Fibroblast of lung (primary cell): ENCODE results near the gene KIAA1614. TPM values are rescaled to one million over a fixed set of nuclear protein-coding genes. Genes with fewer than 3 reads are reported as not detected.

Source experiments
- DNase-seq, 2 donors: peaks; one replicate each; pipeline versions ENCODE4 v3.0.0 to v3.0.0-alpha.2; 2010; ENCODE audit warnings: low read depth in 2 of 2
- H2AFZ ChIP-seq: 2 replicates; pipeline ENCODE4 v1.5.1; 2012; ENCODE audit warnings: low read length, control low read depth, inconsistent platforms
- H3K27ac ChIP-seq: 2 replicates; pipeline ENCODE4 v1.5.1; 2011; ENCODE audit warnings: low read length, control low read depth; ENCODE audit not compliant: insufficient read depth
- H3K27me3 ChIP-seq: 2 replicates; pipeline ENCODE4 v1.5.1; 2011; ENCODE audit warnings: mild to moderate bottlenecking, low read length; ENCODE audit not compliant: control insufficient read depth, insufficient read depth
- H3K36me3 ChIP-seq: 2 replicates; pipeline ENCODE4 v1.5.1; 2011; ENCODE audit warnings: low read length; ENCODE audit not compliant: control insufficient read depth, insufficient read depth
- H3K4me1 ChIP-seq: 2 replicates; pipeline ENCODE4 v1.5.1; 2011; ENCODE audit warnings: low read length; ENCODE audit not compliant: control insufficient read depth, insufficient read depth; ENCODE audit errors: extremely low read depth
- H3K4me2 ChIP-seq: 2 replicates; pipeline ENCODE4 v1.5.1; 2011; ENCODE audit warnings: low read length, control low read depth; ENCODE audit not compliant: insufficient read depth; ENCODE audit errors: extremely low read depth
- H3K4me3 ChIP-seq, 4 experiments: fragments of 200-600 bp in 1 of 4; sonication (generic) in 1 of 4; replicated peaks in 1 of 4; 2 replicates each; pipeline ENCODE4 v1.5.1; 2011 to 2016; ENCODE audit warnings: low read length in 4 of 4, low read depth in 3 of 4, mild to moderate bottlenecking in 3 of 4, control low read depth in 2 of 4, inconsistent platforms in 1 of 4, mixed read lengths in 1 of 4; ENCODE audit not compliant: insufficient read depth in 1 of 4; ENCODE audit errors: control extremely low read depth in 1 of 4
- H3K79me2 ChIP-seq: 2 replicates; pipeline ENCODE4 v1.5.1; 2012; ENCODE audit warnings: mild to moderate bottlenecking, low read length, inconsistent platforms; ENCODE audit not compliant: control insufficient read depth, insufficient read depth
- H3K9ac ChIP-seq: 2 replicates; pipeline ENCODE4 v1.5.1; 2011; ENCODE audit warnings: mild to moderate bottlenecking, low read length, control low read depth; ENCODE audit not compliant: insufficient read depth
- H3K9me3 ChIP-seq: 2 replicates; pipeline ENCODE4 v1.5.1; 2012; ENCODE audit warnings: low read depth, low read length; ENCODE audit not compliant: control insufficient read depth, insufficient read depth
- H4K20me1 ChIP-seq: 2 replicates; pipeline ENCODE4 v1.5.1; 2011; ENCODE audit warnings: low read length; ENCODE audit not compliant: control insufficient read depth, insufficient read depth; ENCODE audit errors: extremely low read depth
- EZH2 ChIP-seq: IDR thresholded peaks from 2 replicates; pipeline ENCODE4 v1.5.1; 2012; ENCODE audit warnings: low read length, control low read depth, mild to moderate bottlenecking; ENCODE audit errors: missing control alignments
- polyA plus RNA-seq, 2 donors: library from polyadenylated mRNA; depleted of rRNA in 1 of 2; stranded (reverse) in 1 of 2; unstranded in 1 of 2; fragments of >200 nt; gene quantifications; 2 replicates each; pipeline ENCODE4 v1.2.1, GENCODE V29; 2011 to 2012; ENCODE audit warnings: missing spikeins in 1 of 2
- total RNA-seq: library from RNA; depleted of rRNA; stranded (reverse); fragments of >200 nt; gene quantifications from 2 replicates; pipeline ENCODE4 v1.2.1, GENCODE V29; 2014
- TF ChIP-seq, protein P1 (sequence below), 2 donors: IDR thresholded peaks in 1 of 2; conservative IDR thresholded peaks in 1 of 2; 1 replicate in 1 of 2; 2 replicates in 1 of 2; pipeline ENCODE4 v1.5.1; 2011 to 2012; ENCODE audit warnings: low read length in 2 of 2, control low read depth in 1 of 2, inconsistent platforms in 1 of 2, low read depth in 1 of 2, mild to moderate bottlenecking in 1 of 2

Gene KIAA1614
- total and polyA plus RNA-seq, 2 donors (not counting 1 experiment from before 2014, with no cell fraction given) = 3.0 to 8.1 TPM

DNA sequence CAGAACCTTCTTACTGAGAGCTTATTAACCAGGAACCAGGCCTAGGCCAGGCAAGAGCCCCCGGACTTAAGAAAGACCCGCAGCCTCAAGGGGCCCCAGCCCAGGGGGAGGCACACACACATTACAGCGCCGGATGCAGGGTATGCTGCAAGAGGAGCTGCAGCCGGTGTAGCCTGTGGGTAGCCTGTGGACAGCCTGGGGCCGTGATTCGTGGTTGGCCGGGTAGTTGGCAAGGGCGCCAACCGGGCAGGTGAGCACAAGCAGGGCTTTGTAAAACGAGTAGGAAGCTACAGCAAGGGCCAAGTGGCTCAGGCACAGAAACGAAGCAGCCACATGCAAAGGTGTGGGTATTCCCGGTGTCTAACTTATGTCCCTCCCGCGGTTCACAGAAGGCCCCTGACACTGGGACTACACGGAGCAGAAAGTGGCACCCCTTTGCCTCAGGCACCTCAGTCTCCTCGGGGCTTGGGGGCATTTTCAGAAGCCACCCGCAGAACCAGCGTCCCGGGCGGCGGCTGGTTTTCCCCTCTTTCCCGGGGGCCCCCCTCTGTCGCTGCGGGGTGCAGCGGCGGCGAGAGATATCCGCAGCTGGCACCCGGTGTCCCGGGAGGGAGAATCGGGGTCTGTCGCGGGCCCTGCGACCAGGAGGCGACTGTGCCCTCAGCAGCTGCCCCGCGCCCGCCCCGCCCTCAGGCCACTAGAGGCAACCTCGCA is 40.8 kb downstream of the KIAA1614 start:
- peak overlapping the region; percentile 37 to 60 (median 40) for H3K4me3 ChIP-seq
- H2AFZ ChIP-seq = no peak overlapping the region
- no peak for DNase-seq
- peak overlapping the region; percentile 46 for H3K9ac ChIP-seq
- no peaks in the 10 kb centered on the region for H4K20me1 ChIP-seq
- no peaks in the 10 kb centered on the region for H3K27me3 ChIP-seq
- H3K79me2 ChIP-seq = no peaks in the 10 kb centered on the region
- peak overlapping the region; percentile 75 for H3K4me2 ChIP-seq
- H3K4me1 ChIP-seq = no peaks in the 10 kb centered on the region
- no peak overlapping the region for H3K27ac ChIP-seq
- peaks cover 2% of the 10 kb centered on the region for H3K36me3 ChIP-seq
- H3K9me3 ChIP-seq = no peaks in the 10 kb centered on the region
- TF ChIP-seq, protein P1, sequence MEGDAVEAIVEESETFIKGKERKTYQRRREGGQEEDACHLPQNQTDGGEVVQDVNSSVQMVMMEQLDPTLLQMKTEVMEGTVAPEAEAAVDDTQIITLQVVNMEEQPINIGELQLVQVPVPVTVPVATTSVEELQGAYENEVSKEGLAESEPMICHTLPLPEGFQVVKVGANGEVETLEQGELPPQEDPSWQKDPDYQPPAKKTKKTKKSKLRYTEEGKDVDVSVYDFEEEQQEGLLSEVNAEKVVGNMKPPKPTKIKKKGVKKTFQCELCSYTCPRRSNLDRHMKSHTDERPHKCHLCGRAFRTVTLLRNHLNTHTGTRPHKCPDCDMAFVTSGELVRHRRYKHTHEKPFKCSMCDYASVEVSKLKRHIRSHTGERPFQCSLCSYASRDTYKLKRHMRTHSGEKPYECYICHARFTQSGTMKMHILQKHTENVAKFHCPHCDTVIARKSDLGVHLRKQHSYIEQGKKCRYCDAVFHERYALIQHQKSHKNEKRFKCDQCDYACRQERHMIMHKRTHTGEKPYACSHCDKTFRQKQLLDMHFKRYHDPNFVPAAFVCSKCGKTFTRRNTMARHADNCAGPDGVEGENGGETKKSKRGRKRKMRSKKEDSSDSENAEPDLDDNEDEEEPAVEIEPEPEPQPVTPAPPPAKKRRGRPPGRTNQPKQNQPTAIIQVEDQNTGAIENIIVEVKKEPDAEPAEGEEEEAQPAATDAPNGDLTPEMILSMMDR (conservative IDR thresholded peaks at IDR 0.05 in 1 of 2, IDR thresholded peaks at IDR 0.05 in 1 of 2; ENCODE audit: low read depth in 1 of 2, low read length in 2 of 2) = no peak
- TF ChIP-seq EZH2 = no peak

DNA sequence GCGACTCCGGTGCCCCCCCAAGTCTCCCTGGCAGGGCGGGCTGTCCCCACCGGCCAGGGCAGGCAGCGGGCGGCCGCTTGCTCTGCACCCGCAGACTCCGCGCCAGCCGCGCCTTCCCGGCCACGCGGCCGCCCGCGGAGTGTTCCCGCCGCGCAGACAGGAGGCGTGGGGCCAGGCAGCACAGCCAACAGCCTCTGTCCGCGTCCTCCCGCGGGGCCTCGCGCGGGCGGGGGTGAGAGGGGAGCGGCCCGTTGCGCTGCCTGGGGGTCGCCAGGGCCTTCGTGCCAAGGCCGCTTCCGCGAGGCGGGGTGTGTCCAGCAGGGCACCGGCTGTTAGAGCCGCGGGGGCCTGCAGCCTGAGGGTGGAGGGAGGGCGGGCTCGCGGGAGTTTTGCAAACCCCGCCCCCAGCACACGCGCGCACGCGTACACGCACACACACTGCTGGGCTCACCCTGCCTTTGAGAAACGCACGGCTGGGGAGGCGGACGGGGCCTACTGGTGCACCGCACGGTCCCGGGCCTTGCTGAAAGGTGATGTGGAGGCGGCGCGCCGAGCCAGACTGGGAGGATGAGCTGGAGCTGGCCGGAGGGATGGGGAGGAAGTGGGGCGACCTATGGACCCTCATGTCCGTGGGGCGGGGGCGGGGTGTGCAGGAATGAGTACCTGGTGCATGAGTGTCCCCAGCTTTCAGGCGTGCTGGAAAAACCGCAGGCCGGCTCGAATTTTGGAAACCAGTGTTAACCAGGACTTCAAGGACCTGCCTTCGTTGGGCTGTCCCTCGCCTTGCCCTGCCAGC is 41.5 kb downstream of the KIAA1614 start:
- Histone ChIP-seq H3K4me2 (peak overlapping the region; percentile 75), H3K79me2 (no peaks in the 10 kb centered on the region), H3K27me3 (no peaks in the 10 kb centered on the region), H3K4me1 (no peaks in the 10 kb centered on the region), H2AFZ (no peak overlapping the region), H3K9me3 (no peaks in the 10 kb centered on the region), H4K20me1 (no peaks in the 10 kb centered on the region), H3K27ac (peak overlapping the region; percentile 14), H3K36me3 (peaks cover 2% of the 10 kb centered on the region), H3K9ac (peak overlapping the region; percentile 46), H3K4me3 (peak overlapping the region; percentile 1 to 60 (median 38))
- TF ChIP-seq, protein P1 (conservative IDR thresholded peaks at IDR 0.05 in 1 of 2, IDR thresholded peaks at IDR 0.05 in 1 of 2; ENCODE audit: low read depth in 1 of 2, low read length in 2 of 2) = no peak
- TF ChIP-seq EZH2 = no peak
- peak; percentile 60 to 71 for DNase-seq

DNA sequence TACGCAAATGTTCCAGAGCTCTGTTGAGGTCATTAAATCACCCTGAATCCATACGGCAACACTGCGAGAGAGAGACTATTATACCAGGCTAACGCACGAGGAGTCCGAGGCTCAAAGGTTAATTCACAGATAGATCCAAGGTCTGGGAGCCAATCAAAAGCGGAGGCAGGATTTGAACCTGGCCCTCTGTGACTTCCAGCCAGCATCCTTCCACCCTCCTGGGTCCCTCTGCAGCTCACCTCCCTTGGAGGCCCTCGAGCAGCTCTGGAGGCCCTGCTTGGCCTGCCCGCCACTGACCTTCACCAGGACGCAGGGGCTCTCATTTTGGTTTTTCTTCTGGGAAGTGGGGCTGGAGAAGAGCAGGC is 42.1 kb downstream of the KIAA1614 start:
- Histone ChIP-seq H3K27ac (no peak overlapping the region), H3K4me2 (peak overlapping the region; percentile 75), H3K4me3 (peak overlapping the region in 1 of 4 experiments; percentile 60), H2AFZ (no peak overlapping the region), H3K36me3 (peaks cover 2% of the 10 kb centered on the region), H4K20me1 (no peaks in the 10 kb centered on the region), H3K27me3 (no peaks in the 10 kb centered on the region), H3K9ac (no peak overlapping the region), H3K4me1 (no peaks in the 10 kb centered on the region), H3K9me3 (no peaks in the 10 kb centered on the region), H3K79me2 (no peaks in the 10 kb centered on the region)
- no peak for DNase-seq
- TF ChIP-seq, protein P1 (conservative IDR thresholded peaks at IDR 0.05 in 1 of 2, IDR thresholded peaks at IDR 0.05 in 1 of 2; ENCODE audit: low read depth in 1 of 2, low read length in 2 of 2) = no peak
- TF ChIP-seq EZH2 = no peak
